Measurements from ENCODE around the gene SUN1.

GRCh38 chr7:824664-825063 is 7.6 kb upstream of the SUN1 start:
- TF ChIP-seq CTCF (IDR thresholded peaks at IDR 0.05) (no peak), EZH2 (IDR thresholded peaks at IDR 0.05; ENCODE audit: borderline replicate concordance, insufficient read depth, low read depth, low read length, poor library complexity, severe bottlenecking) (no peak)
